Activated B cell treated with CpG ODN at 0.5 μM for 24 hours (primary cell): ENCODE results near the gene UBE2H. TPM values are rescaled to one million over a fixed set of nuclear protein-coding genes. Genes with fewer than 3 reads are reported as not detected.

Experiments used
- ATAC-seq: fragments of 200-7000 bp; cut with Tn5 transposase; one replicate; pipeline ENCODE4 v1.10.0; 2021; ENCODE audit warnings: low read depth, mild to moderate bottlenecking, moderate library complexity
- CTCF ChIA-PET: fragments of 350-600 bp; sonication (Branson Sonifier 250); formaldehyde crosslinking; loops from one replicate; lab custom pipeline; 2021; ENCODE audit warnings: antibody characterized with exemption; lab: Charles Lee
- POLR2A ChIA-PET: fragments of 350-600 bp; sonication (Branson Sonifier 250); formaldehyde crosslinking; loops from one replicate; lab custom pipeline; 2021; ENCODE audit warnings: antibody characterized with exemption; lab: Charles Lee
- DNase-seq: peaks from one replicate; pipeline ENCODE4 v3.0.0; 2022
- H3K27ac Mint-ChIP-seq: one replicate; pipeline ENCODE4 v1.8.0; 2020; ENCODE audit warnings: mixed read lengths
- H3K27me3 Mint-ChIP-seq: one replicate; pipeline ENCODE4 v1.8.0; 2021; ENCODE audit warnings: mixed read lengths
- H3K36me3 Mint-ChIP-seq: one replicate; pipeline ENCODE4 v1.8.0; 2021; ENCODE audit warnings: low read depth, mixed read lengths
- H3K4me1 Mint-ChIP-seq: one replicate; pipeline ENCODE4 v1.8.0; 2021; ENCODE audit warnings: mixed read lengths
- H3K4me3 Mint-ChIP-seq: one replicate; pipeline ENCODE4 v1.8.0; 2020; ENCODE audit warnings: mild to moderate bottlenecking, mixed read lengths
- H3K9me3 Mint-ChIP-seq: one replicate; pipeline ENCODE4 v1.8.0; 2020; ENCODE audit warnings: mixed read lengths
- intact Hi-C: fragments of 100-400 bp; cut with micrococcal nuclease; formaldehyde crosslinking; loops from one replicate; pipeline ENCODE4 v1.15.1; 2024
- total RNA-seq: library from RNA; stranded (reverse); gene quantifications from 2 replicates; pipeline ENCODE4 v1.2.3, GENCODE V29; 2022
- TF ChIP-seq, protein P1 (sequence below): fragments of 200-600 bp; IDR thresholded peaks from one replicate; pipeline ENCODE4 v1.8.0; 2022; ENCODE audit warnings: antibody characterized with exemption, mild to moderate bottlenecking

The UBE2H gene
- total RNA-seq, 1 donor from 2014 or later, result 32.6 TPM

DNA sequence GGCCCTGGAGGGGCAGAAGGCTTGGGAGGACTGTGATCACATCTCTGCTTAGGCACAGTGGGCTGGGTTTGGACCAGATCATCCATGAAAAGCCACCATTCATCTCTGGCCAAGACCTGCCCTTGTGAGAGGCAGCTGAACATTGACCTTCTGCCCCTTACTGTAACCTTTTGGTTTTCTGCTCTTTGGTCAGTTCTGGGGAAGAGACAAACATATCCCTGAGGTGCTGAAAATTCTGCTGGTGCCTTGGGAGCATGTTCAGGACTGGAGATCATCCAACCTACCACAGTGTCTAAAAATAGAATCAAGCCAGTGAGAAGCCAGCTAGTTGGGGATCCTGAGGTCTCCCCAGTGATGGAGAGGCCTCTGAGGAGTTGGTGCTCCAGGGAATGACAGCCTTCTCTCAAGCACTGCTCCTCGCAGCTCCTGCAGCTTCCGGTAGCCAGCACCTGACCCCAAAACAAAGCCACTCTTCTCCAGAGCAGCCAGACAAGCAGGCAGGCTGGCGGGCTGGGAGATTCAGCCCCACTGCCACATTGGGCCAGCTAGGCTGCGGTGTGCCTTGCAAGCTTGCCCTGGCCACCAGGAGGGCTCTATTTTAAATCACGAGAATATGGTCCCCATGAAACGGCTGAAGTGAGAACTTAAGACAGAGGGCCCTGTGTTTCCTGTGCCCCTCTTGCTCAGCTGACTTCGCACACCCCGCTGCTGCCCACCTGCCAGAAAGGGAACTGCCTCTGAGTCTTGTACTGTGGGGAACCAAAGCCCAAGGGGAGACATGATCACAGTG is 37.8 kb upstream of the UBE2H start:
- POLR2A ChIA-PET, result no interaction called here
- DNase-seq, result no peak
- H3K27me3 Mint-ChIP-seq, result no peaks in the 10 kb centered on the region
- no peaks in the 10 kb centered on the region for H3K9me3 Mint-ChIP-seq
- TF ChIP-seq, protein P1, sequence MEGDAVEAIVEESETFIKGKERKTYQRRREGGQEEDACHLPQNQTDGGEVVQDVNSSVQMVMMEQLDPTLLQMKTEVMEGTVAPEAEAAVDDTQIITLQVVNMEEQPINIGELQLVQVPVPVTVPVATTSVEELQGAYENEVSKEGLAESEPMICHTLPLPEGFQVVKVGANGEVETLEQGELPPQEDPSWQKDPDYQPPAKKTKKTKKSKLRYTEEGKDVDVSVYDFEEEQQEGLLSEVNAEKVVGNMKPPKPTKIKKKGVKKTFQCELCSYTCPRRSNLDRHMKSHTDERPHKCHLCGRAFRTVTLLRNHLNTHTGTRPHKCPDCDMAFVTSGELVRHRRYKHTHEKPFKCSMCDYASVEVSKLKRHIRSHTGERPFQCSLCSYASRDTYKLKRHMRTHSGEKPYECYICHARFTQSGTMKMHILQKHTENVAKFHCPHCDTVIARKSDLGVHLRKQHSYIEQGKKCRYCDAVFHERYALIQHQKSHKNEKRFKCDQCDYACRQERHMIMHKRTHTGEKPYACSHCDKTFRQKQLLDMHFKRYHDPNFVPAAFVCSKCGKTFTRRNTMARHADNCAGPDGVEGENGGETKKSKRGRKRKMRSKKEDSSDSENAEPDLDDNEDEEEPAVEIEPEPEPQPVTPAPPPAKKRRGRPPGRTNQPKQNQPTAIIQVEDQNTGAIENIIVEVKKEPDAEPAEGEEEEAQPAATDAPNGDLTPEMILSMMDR, result no peak
- no peak overlapping the region for H3K27ac Mint-ChIP-seq
- no peaks in the 10 kb centered on the region for H3K36me3 Mint-ChIP-seq
- intact Hi-C loops, result no loop called here
- peak; percentile 45 for ATAC-seq
- CTCF ChIA-PET, result no interaction called here
- H3K4me3 Mint-ChIP-seq, result no peak overlapping the region
- H3K4me1 Mint-ChIP-seq, result peaks cover 9% of the 10 kb centered on the region

DNA sequence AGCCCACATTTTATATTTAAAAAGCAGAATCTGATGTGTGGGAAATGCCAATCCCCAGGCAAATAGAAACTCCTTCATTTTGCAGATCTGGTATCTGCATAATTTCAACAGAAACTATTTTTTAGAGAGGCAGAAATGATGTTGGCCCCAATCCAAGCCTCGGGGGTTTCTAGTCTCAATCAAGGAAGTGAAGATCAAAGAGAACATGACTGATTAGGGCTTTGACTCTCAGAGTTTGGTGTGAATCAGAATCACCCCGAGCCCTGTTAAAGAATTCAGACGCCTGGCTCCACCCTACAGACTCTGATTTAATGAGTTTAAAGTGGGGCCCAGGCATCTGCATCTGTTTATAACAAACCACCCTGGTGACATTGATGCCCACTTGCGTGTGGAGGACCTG is 36.7 kb upstream of the UBE2H start:
- intact Hi-C loops, result no loop called here
- no peak for DNase-seq
- Mint-ChIP-seq H3K36me3 (no peaks in the 10 kb centered on the region), H3K27me3 (no peaks in the 10 kb centered on the region), H3K4me1 (peaks cover 9% of the 10 kb centered on the region), H3K4me3 (no peak overlapping the region), H3K27ac (no peak overlapping the region), H3K9me3 (no peaks in the 10 kb centered on the region)
- ChIA-PET POLR2A (no interaction called here), CTCF (no interaction called here)
- TF ChIP-seq, protein P1, result no peak
- no peak for ATAC-seq

DNA sequence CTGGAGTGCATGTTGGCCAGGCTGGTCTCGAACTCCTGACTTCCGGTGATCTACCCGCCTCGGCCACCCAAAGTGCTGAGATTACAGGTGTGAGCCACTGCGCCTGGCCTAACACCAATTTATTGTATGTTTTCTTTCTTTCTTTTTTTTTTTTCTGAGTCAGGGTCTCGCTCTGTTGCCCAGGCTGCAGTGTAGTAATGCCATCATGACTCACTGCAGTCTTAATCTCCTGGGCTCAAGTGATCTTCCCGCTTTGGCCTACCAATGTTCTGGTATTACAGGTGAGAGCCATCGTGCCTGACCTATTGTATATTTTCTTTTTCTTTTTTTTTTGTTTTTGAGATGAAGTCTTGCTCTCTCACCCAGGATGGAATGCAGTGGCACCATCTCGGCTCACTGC is 33.8 kb upstream of the UBE2H start:
- CTCF ChIA-PET, result no interaction called here
- POLR2A ChIA-PET, result no interaction called here
- Mint-ChIP-seq H3K4me1 (peaks cover 9% of the 10 kb centered on the region), H3K27ac (no peak overlapping the region), H3K4me3 (no peak overlapping the region), H3K9me3 (no peaks in the 10 kb centered on the region), H3K36me3 (no peaks in the 10 kb centered on the region), H3K27me3 (peaks cover 2% of the 10 kb centered on the region)
- DNase-seq (no peak), ATAC-seq (no peak)
- intact Hi-C loops, result no loop called here
- TF ChIP-seq, protein P1, result no peak

DNA sequence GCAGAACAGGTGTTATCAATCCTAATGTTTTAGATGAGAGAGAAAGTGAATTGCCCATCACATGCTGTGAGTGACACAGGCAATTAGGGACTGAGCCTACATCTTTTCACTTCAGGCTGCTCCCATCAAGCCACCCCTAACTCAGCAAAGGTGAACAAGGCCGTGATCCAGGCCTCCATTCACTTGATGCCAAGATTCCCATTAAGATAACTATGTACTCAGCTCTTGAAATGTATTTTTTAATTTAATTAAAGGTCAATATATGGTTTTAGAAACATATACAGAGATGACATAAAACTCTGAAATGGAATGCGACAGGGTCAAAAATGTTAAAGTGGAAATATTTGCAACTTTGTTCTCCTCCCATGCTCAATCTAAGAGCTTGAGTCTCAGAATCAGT is 27.9 kb upstream of the UBE2H start:
- intact Hi-C loops, result no loop called here
- Mint-ChIP-seq H3K9me3 (no peaks in the 10 kb centered on the region), H3K27ac (no peak overlapping the region), H3K36me3 (no peaks in the 10 kb centered on the region), H3K4me3 (no peak overlapping the region), H3K4me1 (no peaks in the 10 kb centered on the region), H3K27me3 (peaks cover 2% of the 10 kb centered on the region)
- ChIA-PET CTCF (no interaction called here), POLR2A (no interaction called here)
- no peak for ATAC-seq
- TF ChIP-seq, protein P1, result no peak
- no peak for DNase-seq

DNA sequence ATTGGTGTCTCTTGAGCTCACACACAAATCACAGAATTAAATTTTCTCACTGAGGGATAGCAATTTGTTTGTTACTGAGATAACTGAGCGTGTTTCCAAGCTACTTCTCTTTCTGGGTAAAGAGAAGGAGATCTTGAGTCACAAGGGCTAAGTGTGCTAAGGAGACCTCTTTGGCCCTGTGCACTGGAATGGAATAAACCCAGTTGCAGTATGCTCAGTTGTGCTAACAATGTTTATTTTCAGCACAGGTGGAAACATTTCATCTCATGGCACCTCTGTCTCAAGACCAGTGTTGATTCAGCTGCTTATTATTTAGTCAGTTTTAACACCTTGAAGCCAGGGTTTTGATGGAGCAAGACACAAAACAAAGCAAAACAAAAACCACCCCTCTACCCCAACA is 22.5 kb upstream of the UBE2H start:
- ChIA-PET POLR2A (no interaction called here), CTCF (no interaction called here)
- TF ChIP-seq, protein P1, result no peak
- no peaks in the 10 kb centered on the region for H3K36me3 Mint-ChIP-seq
- H3K4me1 Mint-ChIP-seq, result no peaks in the 10 kb centered on the region
- DNase-seq (no peak), ATAC-seq (no peak)
- intact Hi-C loops, result no loop called here
- H3K27me3 Mint-ChIP-seq, result no peaks in the 10 kb centered on the region
- no peak overlapping the region for H3K27ac Mint-ChIP-seq
- H3K4me3 Mint-ChIP-seq, result no peak overlapping the region
- H3K9me3 Mint-ChIP-seq, result no peaks in the 10 kb centered on the region
